Natural killer cell (primary cell): ENCODE data around the gene MBP. TPM values are rescaled to one million over a fixed set of nuclear protein-coding genes. Genes with fewer than 3 reads are reported as not detected.

Experiments used
- ATAC-seq, 3 donors: fragments of 150-1000 bp in 2 of 3; fragments of 200-7000 bp in 1 of 3; cut with Tn5 transposase; 1 replicate in 1 of 3; 2 replicates in 2 of 3; pipeline ENCODE4 v1.10.0; 2021; ENCODE audit warnings: mild to moderate bottlenecking in 2 of 3, moderate library complexity in 2 of 3
- DNase-seq, 2 donors: peaks; one replicate each; pipeline versions ENCODE4 v3.0.0 to v3.0.0-alpha.2; 2013 to 2021; ENCODE audit warnings: mixed read lengths in 1 of 2
- H3K27ac ChIP-seq: one replicate; pipeline ENCODE4 v1.5.1; 2013; ENCODE audit warnings: mild to moderate bottlenecking, low read length
- H3K27me3 ChIP-seq: one replicate; pipeline ENCODE4 v1.6.1; 2013; ENCODE audit warnings: low read length; ENCODE audit not compliant: control insufficient read depth, insufficient read depth
- H3K36me3 ChIP-seq: one replicate; pipeline ENCODE4 v1.6.1; 2013; ENCODE audit warnings: low read length; ENCODE audit not compliant: control insufficient read depth, insufficient read depth
- H3K4me1 ChIP-seq: one replicate; pipeline ENCODE4 v1.6.1; 2013; ENCODE audit warnings: low read length; ENCODE audit not compliant: control insufficient read depth, insufficient read depth
- H3K4me3 ChIP-seq: one replicate; pipeline ENCODE4 v1.5.1; 2013; ENCODE audit warnings: low read length
- H3K9me3 ChIP-seq: one replicate; pipeline ENCODE4 v1.6.1; 2013; ENCODE audit warnings: low read length; ENCODE audit not compliant: control insufficient read depth, insufficient read depth
- H3K27ac Mint-ChIP-seq, 2 donors: one replicate each; pipeline ENCODE4 v1.8.0; 2022; ENCODE audit warnings: mild to moderate bottlenecking in 2 of 2, mixed read lengths in 2 of 2, moderate library complexity in 1 of 2
- H3K27me3 Mint-ChIP-seq, 2 donors: one replicate each; pipeline ENCODE4 v1.8.0; 2022; ENCODE audit warnings: low read depth in 2 of 2, mixed read lengths in 2 of 2
- H3K36me3 Mint-ChIP-seq: one replicate; pipeline ENCODE4 v1.8.0; 2022; ENCODE audit warnings: mixed read lengths
- H3K4me1 Mint-ChIP-seq, 2 donors: one replicate each; pipeline ENCODE4 v1.8.0; 2022; ENCODE audit warnings: mixed read lengths in 2 of 2
- H3K4me3 Mint-ChIP-seq: one replicate; pipeline ENCODE4 v1.8.0; 2022; ENCODE audit warnings: mild to moderate bottlenecking, moderate library complexity, mixed read lengths
- H3K9me3 Mint-ChIP-seq, 2 donors: one replicate each; pipeline ENCODE4 v1.8.0; 2022; ENCODE audit warnings: mixed read lengths in 2 of 2
- WGBS: methylation state at CpG from one replicate; pipeline ENCODE4 v1.1.7; 2013; ENCODE audit warnings: missing lambda C conversion rate; ENCODE audit not compliant: insufficient coverage; 5-methylcytosine and 5-hydroxymethylcytosine counted together
- intact Hi-C: fragments of 100-400 bp; cut with micrococcal nuclease; formaldehyde crosslinking; loops from one replicate; pipeline ENCODE4 v1.14.2; 2022
- total RNA-seq, 4 donors: library from RNA; stranded (reverse); fragments of 120-200 nt in 1 of 4; gene quantifications; one replicate each; pipeline versions ENCODE4 v1.2.3 to v1.2.4, GENCODE V29; 2013 to 2022
- TF ChIP-seq, protein P1 (sequence below): fragments of 200-600 bp; IDR thresholded peaks from one replicate; pipeline ENCODE4 v1.8.0; 2022; ENCODE audit warnings: antibody characterized with exemption

The MBP gene
- total RNA-seq, 3 donors from 2014 or later (not counting 1 experiment from before 2014, with no cell fraction given), result 183 to 344 (median 325) TPM

DNA sequence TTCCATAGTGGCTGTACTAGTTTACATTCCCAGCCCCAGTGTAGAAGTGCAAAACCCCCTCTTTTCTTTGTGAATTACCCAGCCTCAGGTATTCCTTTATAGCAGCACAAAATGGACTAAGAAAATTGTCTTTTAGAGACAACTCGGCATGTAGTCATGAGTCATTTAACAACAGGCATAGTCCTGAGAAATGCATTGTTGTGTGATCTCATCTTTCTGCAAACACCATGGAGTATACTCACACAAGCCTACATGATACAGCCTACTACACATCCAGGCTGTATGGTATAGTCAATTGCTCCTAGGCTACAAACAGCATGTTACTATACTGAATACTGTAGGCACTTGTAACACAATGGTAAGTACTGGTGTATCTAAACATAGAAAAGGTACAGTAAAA, 44.4 kb upstream of the MBP start:
- intact Hi-C loops, result no loop called here
- WGBS, result 88% methylated on average over 1 of the region's 1 CpG

GRCh38 chr18:77173275-77174030, 40.9 kb upstream of the MBP start:
- Mint-ChIP-seq H3K27me3 (no peaks in the 10 kb centered on the region), H3K4me3 (no peak overlapping the region), H3K9me3 (no peaks in the 10 kb centered on the region), H3K36me3 (no peaks in the 10 kb centered on the region), H3K4me1 (peaks cover 2 to 6% of the 10 kb centered on the region in 2 donors), H3K27ac (no peak overlapping the region)
- H3K36me3 ChIP-seq, result no peaks in the 10 kb centered on the region
- intact Hi-C loops, result no loop called here
- ATAC-seq (no peak), DNase-seq (no peak)
- H3K27ac ChIP-seq, result no peak overlapping the region
- H3K9me3 ChIP-seq, result no peaks in the 10 kb centered on the region
- 74% methylated on average over 12 of the region's 12 CpGs for WGBS
- TF ChIP-seq, protein P1, sequence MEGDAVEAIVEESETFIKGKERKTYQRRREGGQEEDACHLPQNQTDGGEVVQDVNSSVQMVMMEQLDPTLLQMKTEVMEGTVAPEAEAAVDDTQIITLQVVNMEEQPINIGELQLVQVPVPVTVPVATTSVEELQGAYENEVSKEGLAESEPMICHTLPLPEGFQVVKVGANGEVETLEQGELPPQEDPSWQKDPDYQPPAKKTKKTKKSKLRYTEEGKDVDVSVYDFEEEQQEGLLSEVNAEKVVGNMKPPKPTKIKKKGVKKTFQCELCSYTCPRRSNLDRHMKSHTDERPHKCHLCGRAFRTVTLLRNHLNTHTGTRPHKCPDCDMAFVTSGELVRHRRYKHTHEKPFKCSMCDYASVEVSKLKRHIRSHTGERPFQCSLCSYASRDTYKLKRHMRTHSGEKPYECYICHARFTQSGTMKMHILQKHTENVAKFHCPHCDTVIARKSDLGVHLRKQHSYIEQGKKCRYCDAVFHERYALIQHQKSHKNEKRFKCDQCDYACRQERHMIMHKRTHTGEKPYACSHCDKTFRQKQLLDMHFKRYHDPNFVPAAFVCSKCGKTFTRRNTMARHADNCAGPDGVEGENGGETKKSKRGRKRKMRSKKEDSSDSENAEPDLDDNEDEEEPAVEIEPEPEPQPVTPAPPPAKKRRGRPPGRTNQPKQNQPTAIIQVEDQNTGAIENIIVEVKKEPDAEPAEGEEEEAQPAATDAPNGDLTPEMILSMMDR, result no peak
- no peaks in the 10 kb centered on the region for H3K27me3 ChIP-seq
- H3K4me3 ChIP-seq, result no peak overlapping the region
- H3K4me1 ChIP-seq, result no peaks in the 10 kb centered on the region

More for the DNA sequence above, 44.4 kb upstream of the MBP start:
- Mint-ChIP-seq H3K36me3 (no peaks in the 10 kb centered on the region), H3K4me1 (peaks cover 8 to 12% of the 10 kb centered on the region in 2 donors), H3K9me3 (no peaks in the 10 kb centered on the region), H3K4me3 (no peak overlapping the region), H3K27me3 (no peaks in the 10 kb centered on the region), H3K27ac (no peak overlapping the region)
- H3K4me1 ChIP-seq, result no peaks in the 10 kb centered on the region
- no peaks in the 10 kb centered on the region for H3K36me3 ChIP-seq
- no peaks in the 10 kb centered on the region for H3K9me3 ChIP-seq
- H3K4me3 ChIP-seq, result no peak overlapping the region
- no peak for ATAC-seq
- H3K27me3 ChIP-seq, result no peaks in the 10 kb centered on the region
- TF ChIP-seq, protein P1, result no peak
- no peak for DNase-seq
- no peak overlapping the region for H3K27ac ChIP-seq

DNA sequence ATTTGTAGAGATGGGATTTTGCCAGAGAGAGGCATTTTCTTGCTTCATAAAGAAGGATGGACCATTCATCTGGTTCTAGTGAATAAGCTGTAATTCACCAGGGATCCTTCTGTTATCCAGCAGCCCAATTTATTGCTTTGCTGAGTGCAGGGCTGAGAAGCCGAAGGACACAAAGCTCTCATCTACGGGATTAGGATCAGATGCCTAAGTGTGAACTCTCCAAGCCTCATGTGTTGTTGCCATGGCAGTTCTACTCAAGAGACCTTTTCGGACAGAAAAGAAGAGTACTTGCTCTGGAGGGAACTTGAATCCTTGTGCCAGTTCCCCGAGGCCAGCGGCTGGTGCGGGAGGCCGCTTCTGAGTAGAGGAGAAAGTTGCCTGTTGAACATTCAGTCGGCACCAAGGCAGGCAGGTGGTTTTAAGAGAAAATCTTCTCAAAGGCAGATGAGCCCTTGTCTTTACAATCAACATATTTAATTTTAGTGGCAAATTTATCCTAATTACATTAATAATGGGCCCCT, 38.4 kb upstream of the MBP start:
- Mint-ChIP-seq H3K4me1 (peaks cover 0 to 6% of the 10 kb centered on the region in 2 donors), H3K9me3 (no peaks in the 10 kb centered on the region), H3K4me3 (no peak overlapping the region), H3K36me3 (no peaks in the 10 kb centered on the region), H3K27me3 (peaks cover 0 to 3% of the 10 kb centered on the region in 2 donors), H3K27ac (no peak overlapping the region)
- H3K4me1 ChIP-seq, result no peaks in the 10 kb centered on the region
- TF ChIP-seq, protein P1, result no peak
- H3K9me3 ChIP-seq, result no peaks in the 10 kb centered on the region
- WGBS, result 71% methylated on average over 7 of the region's 8 CpGs
- ATAC-seq, result no peak
- no peaks in the 10 kb centered on the region for H3K27me3 ChIP-seq
- no peaks in the 10 kb centered on the region for H3K36me3 ChIP-seq
- DNase-seq, result no peak
- H3K27ac ChIP-seq, result no peak overlapping the region
- no peak overlapping the region for H3K4me3 ChIP-seq
- intact Hi-C loops, result no loop called here
